GM10266 (cell line): ENCODE data around the gene MACROD2.

Experiments used
- DNase-seq: peaks from one replicate; pipeline ENCODE4 v3.0.0; 2012; ENCODE audit errors: extremely low spot score
- CTCF ChIP-seq: IDR thresholded peaks from 2 replicates; pipeline ENCODE4 v1.5.1; 2012; ENCODE audit warnings: mild to moderate bottlenecking, low read depth; ENCODE audit not compliant: control insufficient read depth, insufficient read depth; ENCODE audit errors: missing control alignments

The MACROD2 gene

DNA sequence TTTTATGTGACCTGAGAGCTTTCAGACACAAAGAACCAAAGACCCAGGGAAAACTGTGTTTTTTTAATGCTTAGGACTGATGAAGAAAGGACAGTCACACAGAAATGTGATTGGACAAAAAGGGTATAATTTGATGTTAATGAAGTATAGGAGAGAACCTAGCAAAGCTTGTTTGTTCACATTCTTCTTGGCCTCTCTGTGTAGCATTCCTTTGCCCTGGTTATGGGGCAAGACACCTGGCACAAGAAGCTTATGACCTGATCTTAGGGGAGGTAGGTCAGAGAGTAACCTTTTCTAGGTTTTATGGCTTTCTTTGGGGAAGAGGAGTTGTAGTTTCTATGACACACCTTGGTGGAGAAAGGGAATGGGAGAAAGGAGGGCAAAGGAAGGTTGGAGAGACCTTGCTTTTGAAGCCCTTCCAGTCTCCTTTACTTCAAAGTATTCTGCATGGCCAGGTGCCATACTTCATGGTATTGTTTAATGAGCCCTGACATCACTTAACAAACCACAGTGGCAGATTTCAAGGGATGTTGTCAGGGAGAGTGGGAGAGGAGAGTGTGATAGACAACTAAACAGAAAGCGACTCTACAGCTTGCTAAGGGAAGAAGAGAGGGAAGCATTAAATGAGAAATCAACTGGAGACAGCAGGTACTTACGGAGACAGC lies 1043.9 kb downstream of the MACROD2 start:
- no peak for TF ChIP-seq CTCF
- no peak for DNase-seq

DNA sequence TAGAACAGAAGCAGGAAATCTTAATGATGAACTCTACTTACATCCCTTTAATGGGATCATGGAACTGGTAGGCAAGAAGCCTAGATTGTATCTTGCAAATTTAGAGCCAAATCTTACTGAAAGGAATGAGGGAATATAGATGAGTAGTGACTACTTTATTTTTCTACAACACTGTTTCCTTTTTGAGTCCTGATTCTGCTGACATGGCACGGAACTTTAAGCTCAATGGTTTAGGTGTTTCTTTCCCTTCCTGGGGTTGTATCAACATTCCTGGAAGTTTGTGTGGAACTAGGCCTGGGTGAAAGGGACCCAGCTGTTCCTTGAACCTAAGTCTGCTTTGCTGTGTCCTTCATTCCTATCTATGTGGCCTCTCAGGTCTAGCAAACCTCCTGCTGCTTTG lies 1047.4 kb downstream of the MACROD2 start:
- no peak for DNase-seq
- TF ChIP-seq CTCF: no peak

DNA sequence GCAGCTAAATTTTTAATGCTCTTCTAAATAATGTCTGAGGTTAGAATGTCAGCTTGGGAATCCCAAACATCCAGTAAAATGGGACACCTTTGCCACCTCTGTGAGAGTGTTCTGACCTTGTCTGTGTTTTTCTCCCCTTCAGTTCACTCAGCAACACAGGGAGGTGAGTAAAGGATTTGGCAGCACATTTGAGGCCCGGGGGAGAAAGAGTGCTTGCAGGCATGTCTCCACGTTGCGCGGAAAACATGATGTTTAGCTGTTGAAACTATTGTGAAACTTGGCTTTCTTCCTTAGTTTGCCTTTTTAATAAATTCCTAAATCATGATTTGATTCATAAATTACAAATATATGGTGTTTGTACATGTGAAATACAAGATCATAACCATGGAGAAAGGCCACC lies 1049.9 kb downstream of the MACROD2 start:
- no peak for DNase-seq
- no peak for TF ChIP-seq CTCF

GRCh38 chr20:15047042-15047441 lies 1051.7 kb downstream of the MACROD2 start:
- no peak for TF ChIP-seq CTCF
- DNase-seq: no peak

GRCh38 chr20:15047601-15048000 lies 1052.3 kb downstream of the MACROD2 start:
- TF ChIP-seq CTCF: no peak
- DNase-seq: no peak

DNA sequence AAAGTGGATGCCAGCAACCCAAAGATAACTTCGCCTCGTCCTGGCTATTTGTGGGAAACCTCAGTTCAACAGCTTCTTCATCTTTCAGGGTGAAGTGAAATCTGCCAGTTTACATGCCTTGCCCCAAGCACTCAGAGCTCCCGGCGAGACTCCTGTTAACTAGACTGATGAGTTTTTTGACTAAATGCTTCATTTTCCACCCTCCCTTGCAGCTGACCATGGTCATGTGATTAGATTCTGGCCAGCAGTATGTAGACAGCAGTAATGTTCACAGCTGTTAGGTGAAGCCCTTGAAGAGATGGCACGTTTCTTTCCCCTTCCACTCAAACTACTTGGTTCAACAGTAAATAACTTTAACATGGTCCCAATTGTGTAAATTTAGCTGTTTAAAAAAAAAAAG lies 1060.9 kb downstream of the MACROD2 start:
- no peak for DNase-seq
- TF ChIP-seq CTCF: no peak

DNA sequence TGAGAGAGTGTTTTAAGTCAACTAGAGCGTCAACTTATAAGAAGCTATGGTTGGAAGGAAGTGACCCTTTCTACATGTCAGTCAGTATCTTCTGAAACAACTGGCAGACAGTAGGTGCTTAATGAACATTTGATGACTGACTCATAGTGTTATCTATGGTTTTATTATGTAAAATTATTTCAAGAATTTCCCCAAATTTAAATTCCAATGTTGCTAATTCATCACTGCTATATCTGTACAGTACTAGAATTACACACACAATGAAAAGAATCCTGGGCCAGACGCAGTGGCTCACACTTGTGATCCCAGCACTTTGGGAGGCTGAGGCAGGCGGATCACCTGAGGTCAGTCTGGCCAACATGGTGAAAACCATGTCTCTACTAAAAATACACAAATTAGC lies 1063.5 kb downstream of the MACROD2 start:
- TF ChIP-seq CTCF: no peak
- no peak for DNase-seq
